ENCODE data around the gene AKAP11.

AKAP11 gene

DNA sequence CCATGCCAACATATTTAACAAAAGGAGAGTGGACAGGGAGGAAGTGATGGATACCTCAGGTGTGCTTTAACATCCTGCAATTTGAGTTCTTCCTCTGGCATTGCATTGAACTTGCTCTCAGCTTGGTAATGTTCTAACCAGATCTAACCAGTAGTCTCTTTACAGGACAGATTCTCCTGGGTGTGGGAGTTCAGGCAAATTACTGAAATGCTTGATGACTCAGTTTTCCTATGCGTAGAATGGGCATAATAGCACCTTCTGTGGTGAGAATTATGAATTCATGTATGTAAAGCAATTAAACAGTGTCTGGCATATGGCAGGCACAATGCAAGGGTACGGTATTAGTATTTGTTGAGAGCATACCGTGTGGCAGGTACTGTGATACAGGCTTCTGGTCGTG lies 3.6 kb downstream of the AKAP11 start:
- DNase-seq, result no peak

DNA sequence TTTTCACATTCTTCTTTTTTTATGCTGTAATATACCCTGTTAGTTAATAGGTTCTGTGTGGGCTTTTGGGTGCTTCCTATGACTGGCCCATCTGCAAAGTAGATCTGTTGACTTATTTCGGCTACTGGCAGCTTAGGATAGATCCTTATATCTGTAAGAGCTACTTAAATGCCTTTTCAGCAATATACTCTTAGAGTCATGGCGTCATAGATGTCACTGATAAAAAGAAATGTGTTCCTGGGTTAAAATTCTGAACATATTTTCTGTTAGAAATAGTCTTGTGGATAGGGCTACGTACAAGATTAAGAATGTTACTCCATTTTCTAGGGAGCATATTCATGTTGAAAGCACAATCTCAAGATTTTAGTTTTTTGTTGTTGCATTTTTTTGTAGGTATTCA lies 4.7 kb downstream of the AKAP11 start:
- no peak for DNase-seq

DNA sequence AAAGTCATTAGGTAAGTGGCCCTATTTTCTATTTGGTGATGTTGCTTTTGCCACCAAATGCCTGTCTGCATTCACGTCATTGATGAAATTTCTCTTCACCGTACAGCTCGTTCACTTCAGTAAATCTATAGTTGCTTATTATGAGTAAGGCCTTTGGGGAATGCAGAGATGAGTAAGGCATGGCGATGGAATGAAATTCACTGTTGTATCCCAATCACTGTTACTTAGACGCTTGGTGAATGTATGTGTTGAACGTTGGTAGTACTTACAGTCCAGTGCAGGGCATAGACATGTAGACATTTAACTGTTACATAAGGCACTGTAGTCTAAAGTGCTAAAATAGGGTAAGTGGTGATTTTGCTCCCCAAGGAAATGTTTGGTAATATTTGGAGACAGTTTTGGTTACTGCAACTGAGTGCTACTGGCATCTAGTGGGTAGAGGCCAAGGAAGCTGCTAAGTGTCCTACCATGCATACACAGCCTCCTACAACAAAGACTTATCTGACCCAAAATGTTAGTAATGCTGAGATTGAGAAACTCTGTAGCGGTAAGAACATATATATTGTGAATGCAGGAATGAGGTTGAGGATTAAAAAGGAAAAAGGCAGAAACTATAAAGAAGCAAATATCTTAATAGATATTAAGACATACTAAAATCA lies 5.8 kb downstream of the AKAP11 start:
- DNase-seq, result no peak

DNA sequence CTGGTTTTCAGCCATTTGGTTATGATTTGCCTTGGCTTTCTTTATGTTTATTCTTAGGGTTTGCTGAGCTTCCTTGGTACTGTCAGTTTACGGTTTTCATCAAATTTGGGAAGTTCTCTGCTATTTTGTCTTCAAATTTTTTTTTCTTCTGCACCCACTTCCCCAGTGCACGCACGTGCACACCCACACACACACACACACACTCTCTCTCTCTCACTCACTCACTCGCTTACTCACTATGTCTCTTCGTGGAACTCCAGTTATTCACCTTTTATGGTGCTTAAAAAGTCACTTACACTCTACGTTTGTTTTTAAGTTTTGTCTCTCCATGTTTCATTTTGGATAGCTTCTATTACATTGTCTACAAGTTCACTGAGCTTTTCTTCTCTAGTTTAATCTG lies 7.1 kb downstream of the AKAP11 start:
- no peak for DNase-seq

DNA sequence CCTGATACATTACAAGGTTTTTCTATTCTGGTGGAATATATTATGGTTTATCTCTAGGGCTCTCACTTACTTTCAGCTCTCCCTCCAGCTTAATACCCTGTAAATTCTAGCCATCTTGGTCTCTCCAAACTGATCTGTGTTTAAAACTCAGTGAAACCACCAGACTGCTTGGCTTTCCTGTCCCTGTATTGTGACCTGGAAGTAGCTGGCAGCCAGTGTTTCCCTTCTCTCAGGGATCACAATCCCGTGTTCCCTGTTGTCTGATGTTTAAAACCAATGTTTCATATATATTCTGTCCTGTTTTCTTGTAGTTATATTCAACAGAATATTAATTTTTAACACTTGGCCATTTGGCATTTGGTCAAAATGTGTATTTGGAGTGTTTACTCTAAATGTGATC lies 8.0 kb downstream of the AKAP11 start:
- no peak for DNase-seq

DNA sequence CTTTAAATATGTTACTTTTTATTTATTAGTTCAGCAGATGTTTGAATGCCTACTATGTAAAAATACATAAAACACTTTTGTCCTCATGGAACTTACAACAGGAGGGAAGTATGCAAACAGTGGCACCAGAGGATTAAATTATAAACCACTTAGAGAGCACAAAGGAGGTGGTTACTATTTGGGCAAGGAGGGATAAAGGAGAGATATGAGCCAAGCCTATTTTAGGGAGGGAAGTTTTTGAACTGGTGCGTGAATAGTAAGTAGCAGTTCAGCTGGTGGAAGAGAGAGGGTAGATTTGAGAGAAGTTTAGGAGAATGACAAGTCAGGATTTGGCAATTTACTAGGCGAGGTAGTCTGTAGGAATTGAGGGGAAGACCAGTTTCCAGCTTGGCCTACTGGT lies 8.6 kb downstream of the AKAP11 start:
- no peak for DNase-seq

DNA sequence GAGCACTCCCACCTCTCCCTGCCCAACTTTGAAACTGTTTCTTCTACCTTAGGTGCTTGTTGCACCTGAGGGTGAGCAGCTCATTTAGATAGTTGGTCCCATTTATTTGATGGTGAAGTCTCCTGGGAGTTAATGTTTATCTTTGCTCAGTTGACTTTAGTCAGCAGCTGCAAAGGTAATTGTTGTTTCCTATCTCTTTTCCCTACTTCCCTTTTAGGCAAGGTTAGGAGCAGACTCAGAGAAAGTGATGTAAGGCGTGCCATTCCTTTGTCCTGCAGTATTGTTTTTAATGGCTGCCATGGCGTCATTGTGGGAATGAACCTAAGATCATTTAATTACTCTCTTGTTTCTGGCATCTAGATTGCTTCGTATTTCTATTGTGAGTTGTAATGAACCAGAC lies 11.6 kb downstream of the AKAP11 start:
- DNase-seq, result no peak

DNA sequence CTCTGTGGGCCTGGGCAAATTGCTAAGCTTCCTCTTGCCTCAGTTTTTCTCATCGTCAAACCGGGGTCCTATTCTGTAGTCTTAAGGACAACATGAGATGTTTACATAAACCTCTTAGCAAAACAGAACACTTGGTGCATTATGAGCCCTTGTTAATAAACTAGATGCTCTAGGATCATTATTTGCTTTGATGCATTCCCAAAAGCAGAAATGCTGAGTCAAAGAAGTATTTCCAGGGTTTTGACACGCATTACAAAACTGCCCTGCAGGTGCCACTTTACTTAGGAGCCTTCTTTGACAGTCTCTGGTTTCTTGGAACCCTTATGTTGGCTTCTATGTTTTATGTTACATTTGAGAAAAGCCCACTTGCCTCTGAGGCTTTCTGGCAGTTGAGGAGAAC lies 12.1 kb downstream of the AKAP11 start:
- no peak for DNase-seq

DNA sequence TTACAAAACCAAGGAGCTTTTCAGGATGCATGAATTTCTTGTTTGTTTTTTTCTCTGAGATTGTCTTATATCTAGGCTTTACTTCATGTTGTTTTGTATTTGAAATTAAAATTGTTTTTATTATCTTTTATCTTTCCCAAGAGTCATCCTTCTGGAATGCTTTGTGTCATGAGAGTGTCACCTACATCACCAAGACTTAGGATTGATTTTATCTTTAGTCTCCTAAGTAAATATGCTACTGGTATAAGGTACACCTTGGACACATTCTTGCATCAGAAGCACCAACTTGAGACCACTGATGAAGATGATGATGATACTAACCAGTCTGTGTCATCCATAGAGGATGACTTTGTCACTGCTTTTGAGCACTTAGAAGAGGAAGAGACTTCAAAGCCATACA lies 26.4 kb downstream of the AKAP11 start:
- DNase-seq, result no peak

DNA sequence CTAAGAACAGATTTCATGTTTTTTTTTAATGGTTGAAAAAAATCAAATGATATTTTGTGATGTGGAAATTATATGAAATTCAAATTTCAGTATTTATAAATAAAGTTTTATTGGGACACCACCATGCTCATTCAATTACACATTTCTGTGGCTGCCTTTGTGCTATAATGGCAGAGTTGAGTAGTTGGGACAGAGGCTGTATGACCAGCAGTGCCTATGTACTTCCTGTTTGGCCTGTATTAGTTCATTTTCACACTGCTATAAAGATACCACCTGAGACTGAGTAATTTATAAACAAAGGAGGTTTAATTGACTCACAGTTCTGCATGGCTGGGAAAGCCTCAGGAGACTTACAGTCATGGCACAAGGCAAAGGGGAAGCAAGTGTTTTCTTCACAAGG lies 33.6 kb downstream of the AKAP11 start:
- DNase-seq, result no peak

DNA sequence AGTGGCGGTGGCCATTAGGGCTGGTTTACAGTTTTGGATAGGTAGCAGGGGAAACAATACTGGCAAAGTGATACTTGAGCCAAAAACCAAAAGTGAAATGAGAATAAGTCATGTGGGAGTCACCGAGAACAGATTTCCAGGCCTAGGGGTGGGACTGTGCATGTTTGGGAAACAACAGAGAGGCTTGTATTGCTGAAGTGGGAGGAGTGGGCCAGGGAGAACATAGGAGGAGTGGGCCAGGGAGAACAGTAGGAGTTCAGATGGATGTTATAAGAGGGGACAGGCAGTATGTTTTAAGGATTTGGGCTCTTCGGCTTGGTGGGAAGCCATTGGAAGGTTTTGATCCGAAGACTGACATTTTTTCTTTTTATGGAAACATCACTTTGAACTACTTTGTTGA lies 35.5 kb downstream of the AKAP11 start:
- DNase-seq, result no peak

DNA sequence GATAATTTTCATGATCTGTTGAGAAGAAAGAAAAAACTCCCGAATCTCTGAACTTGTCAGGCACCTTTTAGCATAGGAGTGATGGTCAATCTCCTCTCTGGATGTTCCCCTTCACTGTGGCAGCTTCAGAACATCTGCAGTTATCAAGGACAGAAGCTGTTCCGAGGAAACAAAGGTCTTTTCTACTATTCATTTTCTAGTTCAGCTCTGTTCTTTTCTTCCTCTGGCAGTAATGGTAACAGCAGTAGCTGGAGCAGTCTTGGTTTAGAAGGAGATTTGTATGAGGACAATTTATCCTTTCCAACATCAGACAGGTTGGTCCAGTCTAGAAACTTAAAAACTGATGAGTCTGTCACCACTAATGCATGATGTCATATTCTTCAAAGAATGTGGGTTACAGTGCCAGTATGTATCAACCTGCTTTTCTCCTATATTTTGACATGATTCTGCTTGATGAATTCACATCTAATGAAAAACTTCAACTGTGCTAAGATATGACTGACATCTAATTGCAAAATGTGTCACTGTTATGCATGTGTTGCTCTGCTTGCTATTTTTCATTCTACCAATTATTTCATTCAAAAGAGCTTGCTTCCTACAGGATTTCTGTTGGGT lies 41.0 kb downstream of the AKAP11 start:
- no peak for DNase-seq

DNA sequence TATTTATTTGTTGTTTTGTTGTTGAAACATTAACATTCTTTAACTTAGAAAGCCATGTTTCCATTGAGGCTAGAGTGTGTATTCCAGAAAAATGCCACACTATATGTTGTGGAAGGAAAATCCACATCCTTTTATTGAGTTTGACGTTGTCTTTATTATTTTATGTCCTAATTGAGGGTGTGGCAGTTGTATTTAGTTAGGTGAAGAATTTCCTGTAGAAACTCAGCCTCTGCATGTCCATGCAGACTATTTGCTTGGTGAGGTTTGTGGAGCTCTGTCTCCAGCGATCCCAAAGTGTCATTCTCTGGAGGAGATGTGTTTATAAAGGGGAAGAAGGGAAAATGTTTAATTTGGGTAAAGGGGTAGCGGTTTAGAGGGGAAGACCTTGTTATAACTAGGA lies 46.6 kb downstream of the AKAP11 start:
- DNase-seq, result no peak

DNA sequence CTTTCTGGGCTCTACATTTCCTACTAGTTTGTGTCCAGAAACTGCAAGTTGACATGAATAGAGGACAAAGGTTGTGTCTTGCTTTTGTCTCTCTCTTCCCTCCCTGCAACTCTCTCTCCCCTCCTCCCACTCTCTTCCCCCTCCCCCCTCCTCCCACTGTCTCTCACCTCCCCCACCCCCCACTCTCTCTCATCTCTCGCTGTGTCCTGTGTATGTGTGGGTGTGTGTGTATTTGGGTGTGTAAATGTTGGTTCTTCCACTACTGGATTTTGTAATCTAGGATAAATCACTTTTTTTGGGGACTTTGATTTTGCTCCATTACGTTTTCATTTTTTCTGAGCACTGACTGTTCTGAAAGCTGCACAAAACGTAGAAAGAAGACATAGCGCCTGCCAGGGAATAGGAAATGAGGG lies 48.4 kb downstream of the AKAP11 start:
- no peak for DNase-seq

DNA sequence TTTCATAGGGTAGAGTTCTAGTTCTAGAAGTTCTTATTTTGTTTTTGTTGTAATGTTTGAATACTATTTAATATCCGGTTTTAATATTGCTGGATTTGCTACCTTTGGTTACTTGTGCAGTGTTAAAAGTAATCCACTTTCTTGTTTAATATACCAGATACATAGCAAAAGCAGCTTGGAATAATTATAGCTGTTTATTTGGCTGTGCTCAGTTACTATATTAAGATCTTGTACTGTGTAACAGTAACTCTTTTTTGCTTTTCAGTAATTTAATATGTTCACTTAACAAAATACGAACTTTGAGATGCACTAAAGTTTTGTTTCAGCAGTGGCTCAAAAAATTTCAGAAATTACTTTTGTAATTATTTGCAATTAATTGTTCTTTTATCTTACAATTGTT lies 50.9 kb downstream of the AKAP11 start:
- DNase-seq, result no peak

DNA sequence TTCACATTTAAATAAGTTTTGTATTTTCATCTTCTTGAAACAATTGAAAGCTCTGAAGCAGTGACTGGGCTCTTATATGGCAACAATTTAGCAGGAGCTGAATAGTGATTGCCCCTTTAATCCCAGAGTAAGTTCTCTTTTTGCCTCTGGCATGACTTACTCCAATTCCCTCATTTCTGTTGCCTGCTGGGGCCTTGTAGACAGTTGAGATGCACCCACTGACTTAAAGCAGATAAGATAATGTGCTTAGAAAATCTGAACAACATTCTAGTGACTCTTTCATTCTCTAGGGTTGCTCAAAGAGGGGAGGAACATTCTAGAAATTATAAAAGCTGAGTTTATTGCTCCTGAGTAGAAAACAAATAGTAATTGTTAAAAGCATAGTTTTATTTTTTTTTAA lies 52.8 kb downstream of the AKAP11 start:
- no peak for DNase-seq

DNA sequence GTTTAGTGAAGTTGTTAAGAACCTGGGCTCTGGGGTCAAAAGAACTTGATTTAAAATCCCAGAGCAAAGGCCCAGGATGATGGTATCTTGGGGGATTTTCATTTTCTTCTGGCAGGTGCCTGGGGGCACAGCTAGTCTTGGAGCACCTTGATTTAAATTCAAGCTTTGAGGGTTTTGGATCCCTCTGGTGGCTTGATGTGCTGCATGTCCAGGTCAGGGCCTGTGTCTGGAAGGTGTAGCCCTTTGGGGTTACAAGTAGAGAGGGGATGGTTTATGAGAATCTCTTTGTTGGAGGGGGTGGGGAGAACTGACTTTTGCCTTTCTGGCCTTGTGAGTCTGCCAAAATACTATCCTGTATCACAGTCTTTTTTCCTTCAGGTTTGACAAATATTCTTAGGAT lies 55.8 kb downstream of the AKAP11 start:
- no peak for DNase-seq

DNA sequence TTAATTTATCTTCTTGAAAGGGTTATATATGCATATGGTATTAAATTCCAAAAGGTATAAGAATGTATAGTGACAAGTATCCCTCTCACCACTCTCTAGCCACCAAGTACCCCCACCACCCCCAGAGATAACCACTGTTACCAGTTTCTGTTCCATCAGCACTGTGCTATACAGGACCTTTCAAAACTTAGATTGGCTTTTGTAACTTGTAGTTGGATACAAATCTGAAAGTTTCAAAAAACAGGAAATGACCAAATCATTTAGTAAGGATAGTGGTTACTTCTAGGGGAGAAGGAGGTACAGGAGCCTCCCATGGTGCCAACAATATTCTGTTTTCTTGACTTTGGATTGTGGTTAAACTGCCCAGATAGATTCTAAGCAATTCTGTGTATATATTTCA lies 56.7 kb downstream of the AKAP11 start:
- DNase-seq, result peak; percentile 20

DNA sequence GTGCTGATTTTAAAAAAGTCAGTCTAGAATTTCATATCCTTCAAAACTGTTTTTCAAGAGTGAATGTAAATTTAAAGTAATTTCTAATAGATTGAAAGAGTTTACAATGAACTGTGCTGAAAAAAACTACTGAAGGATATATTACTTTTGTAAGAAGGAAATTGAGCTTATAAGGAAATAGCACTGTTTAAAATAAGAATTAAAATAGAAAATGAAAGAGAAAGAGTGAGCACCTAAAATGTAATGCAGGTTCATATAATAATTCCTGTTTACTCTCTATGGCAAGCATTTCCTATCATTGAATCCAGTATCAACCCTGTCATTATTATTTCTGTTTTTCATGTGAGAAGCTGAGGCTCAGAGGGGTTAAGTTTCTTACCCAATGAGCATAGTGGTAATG lies 57.3 kb downstream of the AKAP11 start:
- no peak for DNase-seq

DNA sequence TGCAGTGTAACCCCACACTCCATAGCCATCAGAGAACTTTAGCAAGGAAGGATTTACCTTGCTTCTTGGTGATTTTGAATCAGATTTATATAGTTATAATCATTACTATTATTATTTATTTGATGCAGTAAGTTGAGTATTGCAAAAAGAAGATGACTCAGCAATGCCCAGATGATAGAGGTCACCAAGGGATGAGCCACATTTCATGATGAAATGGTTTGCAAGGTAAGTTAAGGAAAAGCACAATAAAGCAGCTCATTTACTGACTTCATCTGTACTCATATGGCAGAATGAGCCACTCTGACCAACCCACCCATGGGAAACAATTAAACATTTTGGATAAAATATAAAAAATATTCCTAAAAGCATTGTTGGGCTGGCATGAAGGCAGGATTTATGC lies 59.1 kb downstream of the AKAP11 start:
- no peak for DNase-seq

DNA sequence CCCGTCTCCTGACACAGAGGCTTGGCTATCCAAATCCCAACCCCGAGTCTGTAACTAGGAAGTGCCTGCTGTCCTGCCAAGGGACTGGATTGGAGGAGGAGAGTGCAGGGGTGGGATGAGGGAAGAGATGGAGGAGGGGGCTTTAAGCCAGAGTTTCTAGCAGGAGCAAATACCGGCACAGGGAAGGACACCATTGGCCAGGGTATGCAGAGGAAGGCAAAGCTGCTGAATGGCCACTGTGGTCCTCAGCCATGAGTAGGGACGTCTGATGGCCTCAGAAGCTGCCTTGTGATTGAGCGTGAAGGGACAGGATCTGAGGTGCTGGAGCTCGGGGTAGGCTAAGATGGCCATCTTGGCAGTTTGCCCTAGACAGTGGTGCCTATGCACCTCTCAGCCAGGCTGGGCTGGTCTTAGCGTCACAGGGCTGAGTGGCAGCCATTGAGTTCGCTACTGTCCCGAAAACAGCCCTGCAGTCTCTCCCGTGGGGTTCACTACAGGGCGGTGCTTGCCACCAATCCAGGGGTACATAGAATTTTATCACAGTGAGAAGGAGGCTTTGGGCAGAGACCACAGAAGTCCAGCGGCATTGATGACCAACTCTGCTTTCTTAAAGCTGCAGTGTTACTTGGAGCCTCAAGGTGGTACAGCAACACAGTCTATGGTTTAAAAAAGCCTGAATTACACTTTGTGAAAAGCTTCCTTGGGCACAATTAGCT lies 61.8 kb downstream of the AKAP11 start:
- DNase-seq, result peak; percentile 48

DNA sequence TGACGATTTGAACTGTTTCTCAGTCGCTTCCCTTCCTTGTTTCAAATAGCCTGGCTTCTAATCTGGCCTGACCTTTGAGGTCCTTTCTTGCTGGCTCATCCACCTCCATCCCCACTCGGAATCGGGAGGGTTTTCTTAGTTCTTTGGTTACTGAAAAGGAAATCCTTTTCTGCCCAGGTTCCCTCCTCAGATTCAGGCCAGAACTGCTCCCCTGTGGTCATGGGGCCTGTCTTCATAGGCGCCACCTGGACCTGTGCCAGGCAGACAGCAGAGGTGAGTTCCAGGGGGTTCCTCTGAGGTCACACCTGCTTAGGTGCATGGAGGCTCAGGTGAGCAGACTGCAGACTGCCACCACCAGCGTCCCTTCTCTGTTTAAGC lies 62.4 kb downstream of the AKAP11 start:
- DNase-seq, result no peak

DNA sequence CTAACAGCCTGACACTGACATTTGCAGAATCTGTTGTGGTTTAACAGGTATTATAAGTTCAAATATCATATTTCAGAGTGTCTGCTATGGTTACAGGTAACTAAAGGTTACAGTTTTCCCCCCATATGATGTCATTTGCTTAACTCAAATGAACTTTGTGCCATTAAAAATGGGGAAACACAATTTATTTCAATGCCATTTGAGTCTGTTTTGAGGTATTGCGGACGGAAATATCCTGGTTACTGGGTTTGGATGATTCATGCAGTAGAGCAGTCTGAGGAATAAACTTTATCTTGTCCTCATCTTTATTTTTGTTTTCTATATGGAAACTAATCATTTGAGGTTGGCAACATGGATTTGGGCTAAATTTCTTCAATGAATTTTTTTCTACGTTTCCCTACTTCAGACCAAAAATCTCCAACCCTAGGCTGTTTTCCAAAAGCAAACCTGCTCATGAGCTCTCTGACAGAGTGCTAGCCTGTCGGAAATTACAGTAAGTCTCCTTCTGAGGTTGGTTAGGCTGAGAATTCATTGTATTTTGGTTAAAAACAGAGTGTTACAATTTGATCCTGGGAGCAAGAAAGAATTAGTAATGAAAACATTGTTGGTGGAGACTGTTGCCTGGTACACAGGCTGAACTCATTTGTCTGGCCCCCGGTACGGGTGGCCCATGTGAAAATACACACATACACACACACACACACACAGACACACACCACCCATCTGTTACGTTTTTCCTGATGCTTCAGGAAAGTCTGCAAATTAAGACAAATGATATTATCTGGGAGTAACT lies 66.1 kb downstream of the AKAP11 start:
- no peak for DNase-seq

DNA sequence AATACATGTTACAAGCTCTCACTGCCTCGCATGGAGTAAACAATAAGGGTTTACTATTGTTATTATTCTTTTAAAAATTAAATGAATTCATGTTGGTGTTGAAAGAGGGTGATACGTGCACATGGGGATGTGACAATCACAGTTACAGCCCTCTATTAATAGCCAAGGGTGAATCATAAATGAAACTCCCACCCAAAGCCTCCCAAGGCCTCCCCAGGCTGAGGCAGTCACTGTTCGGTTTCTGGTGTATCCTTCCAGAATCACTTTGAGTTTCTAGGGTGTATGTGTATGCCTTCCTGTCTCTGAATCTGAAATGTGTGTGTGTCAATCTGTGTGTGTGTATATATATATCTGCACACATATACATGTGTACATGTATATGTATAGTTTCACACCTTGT lies 73.4 kb downstream of the AKAP11 start:
- no peak for DNase-seq
